Panc1 (cell line): Measurements from ENCODE around the gene CDH13.

ENCODE experiments used
- POLR2AphosphoS5 ChIP-seq: IDR thresholded peaks from 2 replicates; pipeline ENCODE4 v1.6.1; 2012; ENCODE audit warnings: mild to moderate bottlenecking, low read depth, low read length, moderate library complexity
- SIN3A ChIP-seq: IDR thresholded peaks from 2 replicates; pipeline ENCODE4 v1.6.1; 2012; ENCODE audit warnings: low read depth, mild to moderate bottlenecking, low read length, moderate library complexity, borderline replicate concordance; ENCODE audit not compliant: insufficient read depth
- TF ChIP-seq, protein P1 (sequence below): fragments of 450-650 bp; IDR thresholded peaks from 2 replicates; pipeline ENCODE4 v1.5.1; 2017; ENCODE audit warnings: mild to moderate bottlenecking
- TF ChIP-seq, protein P2 (sequence below), 2 experiments: IDR thresholded peaks; 2 replicates each; pipeline ENCODE4 v1.6.1; 2011 to 2012; ENCODE audit warnings: low read depth in 2 of 2, control low read depth in 1 of 2, low read length in 1 of 2, mild to moderate bottlenecking in 1 of 2, moderate library complexity in 1 of 2; ENCODE audit not compliant: insufficient read depth in 1 of 2

DNA sequence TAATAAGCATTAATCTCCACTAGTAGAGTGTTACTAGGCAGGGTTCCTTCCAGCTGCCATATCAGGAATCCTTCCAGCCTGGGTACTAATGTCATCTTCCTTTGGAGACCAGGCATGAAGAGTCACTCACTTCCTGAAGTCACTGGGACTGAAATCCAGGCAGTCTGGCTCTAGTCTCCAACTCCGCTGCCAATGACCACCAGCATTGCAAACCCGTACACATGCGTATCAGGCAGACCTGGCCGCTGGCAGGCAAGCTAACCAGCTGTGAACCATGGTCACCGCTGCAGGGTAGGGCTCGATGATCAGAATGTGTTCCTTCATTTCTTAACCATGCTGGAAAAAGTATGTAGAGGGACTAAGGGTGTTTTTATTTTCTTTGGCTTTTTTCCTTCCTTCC lies 255.5 kb downstream of the CDH13 start:
- TF ChIP-seq POLR2AphosphoS5 (no peak), SIN3A (no peak)
- TF ChIP-seq, protein P1, sequence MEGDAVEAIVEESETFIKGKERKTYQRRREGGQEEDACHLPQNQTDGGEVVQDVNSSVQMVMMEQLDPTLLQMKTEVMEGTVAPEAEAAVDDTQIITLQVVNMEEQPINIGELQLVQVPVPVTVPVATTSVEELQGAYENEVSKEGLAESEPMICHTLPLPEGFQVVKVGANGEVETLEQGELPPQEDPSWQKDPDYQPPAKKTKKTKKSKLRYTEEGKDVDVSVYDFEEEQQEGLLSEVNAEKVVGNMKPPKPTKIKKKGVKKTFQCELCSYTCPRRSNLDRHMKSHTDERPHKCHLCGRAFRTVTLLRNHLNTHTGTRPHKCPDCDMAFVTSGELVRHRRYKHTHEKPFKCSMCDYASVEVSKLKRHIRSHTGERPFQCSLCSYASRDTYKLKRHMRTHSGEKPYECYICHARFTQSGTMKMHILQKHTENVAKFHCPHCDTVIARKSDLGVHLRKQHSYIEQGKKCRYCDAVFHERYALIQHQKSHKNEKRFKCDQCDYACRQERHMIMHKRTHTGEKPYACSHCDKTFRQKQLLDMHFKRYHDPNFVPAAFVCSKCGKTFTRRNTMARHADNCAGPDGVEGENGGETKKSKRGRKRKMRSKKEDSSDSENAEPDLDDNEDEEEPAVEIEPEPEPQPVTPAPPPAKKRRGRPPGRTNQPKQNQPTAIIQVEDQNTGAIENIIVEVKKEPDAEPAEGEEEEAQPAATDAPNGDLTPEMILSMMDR: no peak
- TF ChIP-seq, protein P2, sequence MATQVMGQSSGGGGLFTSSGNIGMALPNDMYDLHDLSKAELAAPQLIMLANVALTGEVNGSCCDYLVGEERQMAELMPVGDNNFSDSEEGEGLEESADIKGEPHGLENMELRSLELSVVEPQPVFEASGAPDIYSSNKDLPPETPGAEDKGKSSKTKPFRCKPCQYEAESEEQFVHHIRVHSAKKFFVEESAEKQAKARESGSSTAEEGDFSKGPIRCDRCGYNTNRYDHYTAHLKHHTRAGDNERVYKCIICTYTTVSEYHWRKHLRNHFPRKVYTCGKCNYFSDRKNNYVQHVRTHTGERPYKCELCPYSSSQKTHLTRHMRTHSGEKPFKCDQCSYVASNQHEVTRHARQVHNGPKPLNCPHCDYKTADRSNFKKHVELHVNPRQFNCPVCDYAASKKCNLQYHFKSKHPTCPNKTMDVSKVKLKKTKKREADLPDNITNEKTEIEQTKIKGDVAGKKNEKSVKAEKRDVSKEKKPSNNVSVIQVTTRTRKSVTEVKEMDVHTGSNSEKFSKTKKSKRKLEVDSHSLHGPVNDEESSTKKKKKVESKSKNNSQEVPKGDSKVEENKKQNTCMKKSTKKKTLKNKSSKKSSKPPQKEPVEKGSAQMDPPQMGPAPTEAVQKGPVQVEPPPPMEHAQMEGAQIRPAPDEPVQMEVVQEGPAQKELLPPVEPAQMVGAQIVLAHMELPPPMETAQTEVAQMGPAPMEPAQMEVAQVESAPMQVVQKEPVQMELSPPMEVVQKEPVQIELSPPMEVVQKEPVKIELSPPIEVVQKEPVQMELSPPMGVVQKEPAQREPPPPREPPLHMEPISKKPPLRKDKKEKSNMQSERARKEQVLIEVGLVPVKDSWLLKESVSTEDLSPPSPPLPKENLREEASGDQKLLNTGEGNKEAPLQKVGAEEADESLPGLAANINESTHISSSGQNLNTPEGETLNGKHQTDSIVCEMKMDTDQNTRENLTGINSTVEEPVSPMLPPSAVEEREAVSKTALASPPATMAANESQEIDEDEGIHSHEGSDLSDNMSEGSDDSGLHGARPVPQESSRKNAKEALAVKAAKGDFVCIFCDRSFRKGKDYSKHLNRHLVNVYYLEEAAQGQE (IDR thresholded peaks at IDR 0.05; ENCODE audit: insufficient read depth in 1 of 2, low read depth in 2 of 2, low read length in 1 of 2): no peak
